Measurements from ENCODE around the gene FHOD3. TPM values are rescaled to one million over a fixed set of nuclear protein-coding genes. Genes with fewer than 3 reads are reported as not detected.
A peak's percentile ranks its signal among the peaks of the same experiment; 100 is the strongest.

FHOD3 gene
- total RNA-seq, 4 donors from 2014 or later, result 15.6 to 25.9 (median 21.6) TPM

DNA sequence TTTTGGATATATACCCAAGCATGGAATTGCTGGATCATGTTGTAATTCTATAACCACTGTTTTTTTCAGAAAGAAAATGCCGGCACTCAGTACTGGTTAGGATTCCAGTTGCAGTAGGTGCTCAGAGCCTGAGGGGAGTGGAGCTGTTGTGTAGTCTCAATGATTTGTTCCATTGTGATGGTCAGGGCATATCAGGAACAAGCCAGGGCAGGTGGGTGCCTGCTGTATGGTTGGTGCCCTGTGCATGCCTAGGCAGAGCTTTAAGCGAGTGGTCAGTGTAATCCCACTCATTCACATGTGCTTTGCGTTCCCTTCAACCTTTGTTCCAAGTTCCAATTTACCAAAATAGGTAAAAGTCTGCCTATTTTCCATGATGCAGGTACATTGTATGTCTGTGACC lies 100.9 kb downstream of the FHOD3 start:
- Histone ChIP-seq H3K4me1 (no peaks in the 10 kb centered on the region), H3K27ac (no peak overlapping the region), H3K9me3 (peaks cover 0 to 30% (median 8%) of the 10 kb centered on the region in 4 donors), H3K4me3 (no peak overlapping the region), H3K36me3 (no peaks in the 10 kb centered on the region), H3K27me3 (no peaks in the 10 kb centered on the region)
- 88 to 98% methylated on average over 3 of the region's 3 CpGs for WGBS, 2 donors
- TF ChIP-seq POLR2A (IDR thresholded peaks at IDR 0.05) (no peak), EP300 (IDR thresholded peaks at IDR 0.05) (no peak)
- TF ChIP-seq, protein P1, sequence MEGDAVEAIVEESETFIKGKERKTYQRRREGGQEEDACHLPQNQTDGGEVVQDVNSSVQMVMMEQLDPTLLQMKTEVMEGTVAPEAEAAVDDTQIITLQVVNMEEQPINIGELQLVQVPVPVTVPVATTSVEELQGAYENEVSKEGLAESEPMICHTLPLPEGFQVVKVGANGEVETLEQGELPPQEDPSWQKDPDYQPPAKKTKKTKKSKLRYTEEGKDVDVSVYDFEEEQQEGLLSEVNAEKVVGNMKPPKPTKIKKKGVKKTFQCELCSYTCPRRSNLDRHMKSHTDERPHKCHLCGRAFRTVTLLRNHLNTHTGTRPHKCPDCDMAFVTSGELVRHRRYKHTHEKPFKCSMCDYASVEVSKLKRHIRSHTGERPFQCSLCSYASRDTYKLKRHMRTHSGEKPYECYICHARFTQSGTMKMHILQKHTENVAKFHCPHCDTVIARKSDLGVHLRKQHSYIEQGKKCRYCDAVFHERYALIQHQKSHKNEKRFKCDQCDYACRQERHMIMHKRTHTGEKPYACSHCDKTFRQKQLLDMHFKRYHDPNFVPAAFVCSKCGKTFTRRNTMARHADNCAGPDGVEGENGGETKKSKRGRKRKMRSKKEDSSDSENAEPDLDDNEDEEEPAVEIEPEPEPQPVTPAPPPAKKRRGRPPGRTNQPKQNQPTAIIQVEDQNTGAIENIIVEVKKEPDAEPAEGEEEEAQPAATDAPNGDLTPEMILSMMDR (IDR thresholded peaks at IDR 0.05), result no peak
- DNase-seq (ENCODE audit: low spot score in 2 of 2), result no peak

DNA sequence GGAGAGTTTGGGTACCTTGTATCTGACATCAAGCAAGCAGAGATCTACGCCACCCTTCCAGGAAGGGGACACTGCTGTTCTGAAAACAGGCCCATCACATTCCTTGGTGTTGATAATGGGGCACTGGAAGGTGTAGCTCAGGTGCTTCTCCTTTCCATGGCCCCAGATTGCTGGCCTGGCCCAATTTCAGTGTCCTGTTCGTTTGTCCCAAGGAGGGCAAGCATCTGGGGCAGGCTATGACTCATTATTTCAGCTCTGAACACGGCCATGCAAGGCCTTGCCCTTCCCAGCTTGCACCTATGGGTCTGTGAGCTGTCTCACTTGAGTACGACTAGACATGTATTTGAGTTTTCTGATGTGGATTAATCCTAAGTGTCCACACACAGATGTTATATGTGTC lies 101.5 kb downstream of the FHOD3 start:
- peaks cover 0 to 26% (median 8%) of the 10 kb centered on the region in 4 donors for H3K9me3 ChIP-seq
- no peaks in the 10 kb centered on the region for H3K36me3 ChIP-seq
- no peak overlapping the region for H3K4me3 ChIP-seq
- H3K27me3 ChIP-seq, result no peaks in the 10 kb centered on the region
- H3K4me1 ChIP-seq, result no peaks in the 10 kb centered on the region
- TF ChIP-seq, protein P1 (IDR thresholded peaks at IDR 0.05), result no peak
- TF ChIP-seq EP300 (IDR thresholded peaks at IDR 0.05), result no peak
- no peak for TF ChIP-seq POLR2A (IDR thresholded peaks at IDR 0.05)
- 65 to 81% methylated on average over 4 of the region's 4 CpGs for WGBS, 2 donors
- DNase-seq (ENCODE audit: low spot score in 2 of 2), result no peak
- no peak overlapping the region for H3K27ac ChIP-seq

GRCh38 chr18:36401462-36401861 lies 103.9 kb downstream of the FHOD3 start:
- no peak overlapping the region for H3K27ac ChIP-seq
- peaks cover 0 to 7% (median 1%) of the 10 kb centered on the region in 4 donors for H3K9me3 ChIP-seq
- H3K4me1 ChIP-seq, result no peaks in the 10 kb centered on the region
- no peak for DNase-seq (ENCODE audit: low spot score in 2 of 2)
- TF ChIP-seq EP300 (IDR thresholded peaks at IDR 0.05), result no peak
- no peaks in the 10 kb centered on the region for H3K36me3 ChIP-seq
- 95 to 96% methylated on average over 2 of the region's 2 CpGs for WGBS, 2 donors
- no peaks in the 10 kb centered on the region for H3K27me3 ChIP-seq
- no peak overlapping the region for H3K4me3 ChIP-seq

DNA sequence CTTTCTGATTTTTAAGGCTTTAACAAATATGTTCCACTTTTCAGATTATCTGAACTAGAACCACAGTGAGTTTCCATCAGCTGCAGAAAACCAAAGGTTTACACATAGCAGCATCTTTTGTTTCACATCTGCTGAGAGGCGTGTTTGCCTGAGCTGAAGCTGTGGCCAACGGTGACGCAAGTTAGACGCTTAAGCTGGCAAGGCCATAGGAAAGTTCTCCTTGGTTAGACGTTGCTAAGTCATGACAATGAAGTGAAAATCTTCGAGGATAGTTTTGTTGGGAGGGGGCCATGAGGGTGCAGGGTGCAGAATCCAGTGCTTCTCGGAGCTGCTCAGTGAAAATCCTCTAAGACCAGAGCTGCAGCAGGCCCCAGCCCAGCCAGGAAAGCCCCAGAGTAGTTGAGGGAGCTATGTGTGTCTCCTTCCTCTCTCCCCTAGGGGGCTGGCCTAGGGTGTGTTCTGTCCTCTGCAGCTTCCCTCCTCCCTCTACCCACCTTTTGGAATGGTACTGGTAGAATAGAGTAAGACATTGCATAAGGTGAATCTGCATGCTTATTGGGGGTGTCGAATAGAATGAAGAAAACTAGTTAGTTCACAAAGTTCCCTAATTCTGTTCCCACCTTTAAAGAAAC lies 105.4 kb downstream of the FHOD3 start:
- peak overlapping the region in 1 of 4 donors; percentile 60 for H3K27ac ChIP-seq
- H3K9me3 ChIP-seq, result no peaks in the 10 kb centered on the region
- TF ChIP-seq, protein P1 (IDR thresholded peaks at IDR 0.05), result no peak
- TF ChIP-seq EP300 (IDR thresholded peaks at IDR 0.05) (peak in 1 of 2 donors; percentile 40), POLR2A (IDR thresholded peaks at IDR 0.05) (no peak)
- H3K4me1 ChIP-seq, result no peaks in the 10 kb centered on the region
- no peak overlapping the region for H3K4me3 ChIP-seq
- 45 to 52% methylated on average over 8 of the region's 8 CpGs for WGBS, 2 donors
- peak; percentile 49 to 74 for DNase-seq (ENCODE audit: low spot score in 2 of 2)
- no peaks in the 10 kb centered on the region for H3K27me3 ChIP-seq
- H3K36me3 ChIP-seq, result no peaks in the 10 kb centered on the region

DNA sequence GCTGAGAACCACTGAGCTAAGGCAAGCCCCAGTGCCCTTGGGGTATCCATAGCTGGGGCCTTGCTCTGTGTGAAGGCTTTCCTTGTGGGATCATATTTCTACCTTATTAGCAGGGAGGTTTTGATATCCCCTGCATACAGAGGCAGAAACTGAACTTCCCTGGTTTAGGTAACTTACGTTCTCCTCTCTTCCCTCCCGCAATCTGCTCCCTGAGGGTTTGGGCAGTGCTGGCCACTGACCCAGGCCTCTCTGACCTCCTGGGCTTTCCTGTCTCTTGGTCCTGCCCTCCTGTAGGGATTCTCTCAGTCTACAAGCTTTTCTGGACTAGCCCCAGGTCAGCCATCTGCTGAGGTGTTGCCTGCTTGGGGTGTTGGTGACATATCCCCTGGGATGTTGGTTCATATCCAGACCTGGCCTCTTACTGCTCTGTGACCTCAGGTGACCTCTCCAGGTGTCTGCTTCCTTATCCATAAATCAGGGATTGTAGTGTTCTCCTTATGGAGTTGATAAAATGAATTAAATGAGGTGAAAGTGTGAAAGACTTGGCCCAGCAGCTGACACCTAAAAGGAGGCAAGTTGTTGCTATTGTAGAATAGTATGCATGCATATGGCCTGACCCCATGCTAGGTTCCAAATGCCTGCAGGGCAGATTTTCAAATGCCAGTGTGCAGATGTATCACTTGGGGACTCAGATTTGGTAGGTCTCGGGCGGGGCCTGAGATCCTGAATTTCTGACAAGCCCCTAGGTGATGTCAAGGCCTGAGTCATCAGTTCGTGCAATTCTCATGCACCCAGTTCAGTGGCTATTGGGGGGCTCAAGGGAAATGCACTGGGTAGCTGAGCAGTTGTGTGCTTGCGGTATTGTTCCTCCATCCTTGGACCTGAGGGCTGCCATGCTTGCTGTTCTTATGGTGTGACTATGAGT lies 106.6 kb downstream of the FHOD3 start:
- WGBS, 2 donors, result 95% methylated on average over 6 of the region's 6 CpGs

More for the DNA sequence above, 106.6 kb downstream of the FHOD3 start:
- TF ChIP-seq EP300 (IDR thresholded peaks at IDR 0.05) (no peak), POLR2A (IDR thresholded peaks at IDR 0.05) (no peak)
- TF ChIP-seq, protein P1 (IDR thresholded peaks at IDR 0.05), result no peak
- Histone ChIP-seq H3K4me1 (no peaks in the 10 kb centered on the region), H3K36me3 (no peaks in the 10 kb centered on the region), H3K27ac (no peak overlapping the region), H3K4me3 (no peak overlapping the region), H3K27me3 (no peaks in the 10 kb centered on the region), H3K9me3 (no peaks in the 10 kb centered on the region)
- no peak for DNase-seq (ENCODE audit: low spot score in 2 of 2)
